GM12878 (cell line): Measurements from ENCODE around the gene SPEG.

Experiments
- TF ChIP-seq, protein P1 (sequence below): IDR thresholded peaks from 2 replicates; pipeline ENCODE4 v1.6.1; 2012; ENCODE audit warnings: low read depth, low read length, improper control_type of control experiment
- TF ChIP-seq, protein P2 (sequence below), 3 experiments: IDR thresholded peaks in 2 of 3; conservative IDR thresholded peaks in 1 of 3; 2 replicates each; pipeline ENCODE4 v1.5.1; 2011; ENCODE audit warnings: low read depth in 3 of 3, low read length in 3 of 3, mild to moderate bottlenecking in 3 of 3, control low read depth in 2 of 3, moderate library complexity in 2 of 3, inconsistent platforms in 1 of 3, mixed read lengths in 1 of 3; ENCODE audit not compliant: control insufficient read depth in 2 of 3, insufficient read depth in 1 of 3; ENCODE audit errors: extremely low read depth in 1 of 3

- TF ChIP-seq, protein P1, sequence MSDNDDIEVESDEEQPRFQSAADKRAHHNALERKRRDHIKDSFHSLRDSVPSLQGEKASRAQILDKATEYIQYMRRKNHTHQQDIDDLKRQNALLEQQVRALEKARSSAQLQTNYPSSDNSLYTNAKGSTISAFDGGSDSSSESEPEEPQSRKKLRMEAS, result no peak
- TF ChIP-seq, protein P2, sequence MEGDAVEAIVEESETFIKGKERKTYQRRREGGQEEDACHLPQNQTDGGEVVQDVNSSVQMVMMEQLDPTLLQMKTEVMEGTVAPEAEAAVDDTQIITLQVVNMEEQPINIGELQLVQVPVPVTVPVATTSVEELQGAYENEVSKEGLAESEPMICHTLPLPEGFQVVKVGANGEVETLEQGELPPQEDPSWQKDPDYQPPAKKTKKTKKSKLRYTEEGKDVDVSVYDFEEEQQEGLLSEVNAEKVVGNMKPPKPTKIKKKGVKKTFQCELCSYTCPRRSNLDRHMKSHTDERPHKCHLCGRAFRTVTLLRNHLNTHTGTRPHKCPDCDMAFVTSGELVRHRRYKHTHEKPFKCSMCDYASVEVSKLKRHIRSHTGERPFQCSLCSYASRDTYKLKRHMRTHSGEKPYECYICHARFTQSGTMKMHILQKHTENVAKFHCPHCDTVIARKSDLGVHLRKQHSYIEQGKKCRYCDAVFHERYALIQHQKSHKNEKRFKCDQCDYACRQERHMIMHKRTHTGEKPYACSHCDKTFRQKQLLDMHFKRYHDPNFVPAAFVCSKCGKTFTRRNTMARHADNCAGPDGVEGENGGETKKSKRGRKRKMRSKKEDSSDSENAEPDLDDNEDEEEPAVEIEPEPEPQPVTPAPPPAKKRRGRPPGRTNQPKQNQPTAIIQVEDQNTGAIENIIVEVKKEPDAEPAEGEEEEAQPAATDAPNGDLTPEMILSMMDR (IDR thresholded peaks at IDR 0.05 in 2 of 3, conservative IDR thresholded peaks at IDR 0.05 in 1 of 3; ENCODE audit: control insufficient read depth in 2 of 3, extremely low read depth in 1 of 3, insufficient read depth in 1 of 3, low read depth in 3 of 3, low read length in 3 of 3), result peak; percentile 52 to 97 (median 91)
These were observed 107.1 kb downstream of the SPEG start for GRCh38 chr2:219541611-219542180.
